ENCODE data around the gene SS18L1. TPM values are rescaled to one million over a fixed set of nuclear protein-coding genes. Genes with fewer than 3 reads are reported as not detected.
A peak's percentile ranks its signal among the peaks of the same experiment; 100 is the strongest.

SS18L1 gene
- total and polyA plus RNA-seq, 2 experiments from 2014 or later = 3.2 to 38.7 TPM

DNA sequence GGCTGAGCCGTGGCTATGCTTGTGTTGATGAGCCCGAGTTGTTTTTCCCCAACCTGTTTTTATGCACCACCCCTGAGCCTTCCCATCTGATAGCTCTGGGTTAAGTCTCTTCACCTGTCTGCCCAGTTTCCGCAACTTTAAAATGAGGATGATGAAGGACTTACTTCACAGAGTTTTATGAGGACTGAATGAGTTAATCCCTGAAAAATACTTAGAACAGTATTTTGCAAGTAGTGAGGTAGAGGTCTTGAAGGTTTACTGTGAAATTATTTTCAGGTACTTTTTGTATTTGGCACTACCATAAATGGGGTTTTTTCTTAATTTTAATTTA, 42.5 kb downstream of the SS18L1 start:
- Histone ChIP-seq H3K36me3 (peaks cover 5% of the 10 kb centered on the region), H3K27ac (no peak overlapping the region), H3K27me3 (no peaks in the 10 kb centered on the region), H3K4me1 (ENCODE audit: low read depth) (peaks cover 18% of the 10 kb centered on the region), H3K9me3 (ENCODE audit: low read depth) (no peaks in the 10 kb centered on the region), H3K4me3 (no peak overlapping the region)
- DNase-seq (ENCODE audit: low read depth in 1 of 2, low spot score in 1 of 2) = no peak
- TF ChIP-seq, protein P1, sequence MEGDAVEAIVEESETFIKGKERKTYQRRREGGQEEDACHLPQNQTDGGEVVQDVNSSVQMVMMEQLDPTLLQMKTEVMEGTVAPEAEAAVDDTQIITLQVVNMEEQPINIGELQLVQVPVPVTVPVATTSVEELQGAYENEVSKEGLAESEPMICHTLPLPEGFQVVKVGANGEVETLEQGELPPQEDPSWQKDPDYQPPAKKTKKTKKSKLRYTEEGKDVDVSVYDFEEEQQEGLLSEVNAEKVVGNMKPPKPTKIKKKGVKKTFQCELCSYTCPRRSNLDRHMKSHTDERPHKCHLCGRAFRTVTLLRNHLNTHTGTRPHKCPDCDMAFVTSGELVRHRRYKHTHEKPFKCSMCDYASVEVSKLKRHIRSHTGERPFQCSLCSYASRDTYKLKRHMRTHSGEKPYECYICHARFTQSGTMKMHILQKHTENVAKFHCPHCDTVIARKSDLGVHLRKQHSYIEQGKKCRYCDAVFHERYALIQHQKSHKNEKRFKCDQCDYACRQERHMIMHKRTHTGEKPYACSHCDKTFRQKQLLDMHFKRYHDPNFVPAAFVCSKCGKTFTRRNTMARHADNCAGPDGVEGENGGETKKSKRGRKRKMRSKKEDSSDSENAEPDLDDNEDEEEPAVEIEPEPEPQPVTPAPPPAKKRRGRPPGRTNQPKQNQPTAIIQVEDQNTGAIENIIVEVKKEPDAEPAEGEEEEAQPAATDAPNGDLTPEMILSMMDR (IDR thresholded peaks at IDR 0.05; ENCODE audit: low read depth, low read length) = no peak

DNA sequence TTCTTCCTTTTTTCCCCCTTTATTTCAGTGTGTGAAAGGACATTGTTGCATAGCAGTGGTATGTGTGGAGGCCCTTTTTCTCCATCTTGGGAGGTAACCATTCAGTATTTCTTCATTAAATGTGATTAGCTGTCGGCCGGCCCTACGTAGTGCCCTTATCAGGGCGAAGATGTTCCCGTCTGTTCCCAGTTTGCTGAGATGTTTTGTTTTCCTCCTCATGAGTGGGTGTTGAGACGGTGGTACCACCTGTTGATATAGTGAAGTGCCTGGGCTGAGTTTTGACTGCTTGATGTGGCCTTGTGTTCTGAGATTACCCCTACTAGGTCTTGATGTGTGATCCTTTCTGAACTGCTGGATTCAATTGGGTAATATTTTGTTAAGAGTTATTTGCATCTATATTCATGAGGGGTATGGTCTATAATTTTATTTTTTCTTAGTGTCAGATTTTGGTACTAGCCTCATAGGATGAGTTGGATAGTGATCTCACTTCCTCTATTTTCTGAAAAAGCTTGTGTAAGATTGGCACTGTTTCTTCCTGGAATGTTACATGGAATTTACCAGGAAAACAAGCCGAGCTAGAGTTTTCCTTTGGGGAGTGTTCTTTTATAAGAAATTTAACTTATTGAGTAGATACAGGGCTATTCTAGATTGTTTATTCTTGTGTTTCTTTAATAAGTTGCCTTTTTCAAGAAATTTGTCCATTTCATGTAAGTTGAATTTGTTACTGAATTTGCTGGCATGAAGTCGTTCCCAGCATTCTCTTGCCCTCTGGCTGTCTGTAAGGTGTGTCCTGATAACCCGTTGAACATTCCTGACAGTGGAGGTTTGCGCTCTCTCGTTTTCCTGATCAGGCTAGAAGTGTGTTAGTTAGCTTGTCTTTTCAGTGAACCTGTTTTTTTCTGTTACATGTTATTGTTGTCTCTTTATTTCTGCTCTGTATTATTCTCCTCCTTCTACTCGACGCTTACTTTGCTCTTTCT, 43.6 kb downstream of the SS18L1 start:
- no peak overlapping the region for H3K27ac ChIP-seq
- TF ChIP-seq, protein P1 (IDR thresholded peaks at IDR 0.05; ENCODE audit: low read depth, low read length) = no peak
- no peak overlapping the region for H3K4me3 ChIP-seq
- no peaks in the 10 kb centered on the region for H3K9me3 ChIP-seq (ENCODE audit: low read depth)
- H3K36me3 ChIP-seq = no peaks in the 10 kb centered on the region
- peak; percentile 14 to 47 for DNase-seq (ENCODE audit: low read depth in 1 of 2, low spot score in 1 of 2)
- H3K4me1 ChIP-seq (ENCODE audit: low read depth) = peaks cover 11% of the 10 kb centered on the region
- no peaks in the 10 kb centered on the region for H3K27me3 ChIP-seq

DNA sequence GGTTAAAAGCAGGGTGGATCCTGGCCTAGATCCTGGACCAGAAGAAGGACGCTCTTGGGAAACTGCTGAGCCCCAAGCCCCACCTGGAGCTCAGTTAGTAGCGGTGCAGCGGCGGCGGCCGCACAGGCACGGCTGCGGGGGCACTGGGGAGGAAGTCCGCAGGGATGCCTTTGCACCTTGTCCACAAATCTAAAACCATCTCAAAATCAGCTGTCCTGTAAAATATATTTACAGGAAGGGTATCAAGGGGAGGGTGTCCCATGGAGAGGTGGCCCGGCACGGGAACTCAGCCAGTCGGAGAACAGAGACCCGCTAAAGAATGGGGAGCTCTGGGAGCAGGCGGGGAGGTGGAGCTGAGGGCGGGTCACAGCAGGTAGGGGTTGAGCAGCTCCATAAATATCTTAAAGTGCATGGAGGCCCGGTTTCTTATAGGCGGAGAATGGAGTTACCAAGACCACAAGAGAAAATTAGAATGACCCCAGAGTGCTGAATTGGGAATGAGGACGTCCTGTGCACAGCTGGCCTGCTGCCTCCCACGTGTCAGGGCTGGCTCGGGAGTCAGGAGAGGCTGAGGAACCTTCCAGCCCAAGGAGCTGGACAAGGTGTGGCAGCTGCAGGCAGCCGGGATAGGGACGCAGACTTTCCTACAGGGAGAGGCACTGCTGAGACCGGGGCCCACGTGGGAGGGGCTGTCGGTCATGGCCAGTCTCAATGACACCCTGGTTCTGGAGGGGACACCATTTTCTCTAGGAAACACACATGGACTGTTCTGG, 47.3 kb downstream of the SS18L1 start:
- H3K9me3 ChIP-seq (ENCODE audit: low read depth) = no peaks in the 10 kb centered on the region
- no peak for DNase-seq (ENCODE audit: low read depth in 1 of 2, low spot score in 1 of 2)

DNA sequence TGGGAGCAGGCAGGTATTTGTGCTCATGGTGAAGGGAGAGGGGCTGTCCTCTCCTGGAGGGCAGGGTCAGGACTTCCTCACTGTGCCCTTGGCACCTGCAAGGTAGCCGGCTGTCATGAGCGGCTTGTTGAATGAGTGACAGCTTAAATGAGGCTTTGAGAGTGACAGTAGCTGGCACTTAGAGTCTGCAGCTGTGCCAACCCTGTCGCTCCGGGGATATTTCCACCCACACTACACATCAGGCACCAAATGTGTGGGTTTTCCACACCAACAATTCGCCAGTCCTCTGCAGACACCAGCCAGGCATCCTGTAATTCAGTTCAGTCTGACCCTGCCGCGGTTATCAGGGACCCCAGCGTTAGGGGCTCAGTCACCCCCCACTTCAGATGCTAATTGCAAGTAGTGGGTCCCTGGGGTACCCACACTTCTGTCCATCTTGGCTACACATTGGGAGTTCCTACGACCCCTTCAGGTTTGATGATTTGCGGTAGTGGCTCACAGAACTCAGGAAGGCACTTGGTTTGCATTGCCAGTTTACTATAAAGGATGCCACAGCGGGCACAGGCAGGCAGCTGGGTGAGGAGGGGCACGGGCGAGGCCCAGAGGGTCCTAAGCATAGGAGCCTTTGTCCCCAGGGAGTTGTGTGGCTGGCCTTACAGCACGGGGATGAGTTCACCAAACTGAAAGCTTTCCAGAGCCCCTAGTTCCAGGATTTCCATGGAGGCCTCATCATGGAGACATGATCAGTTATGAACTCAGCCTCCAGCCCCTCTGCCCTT, 48.4 kb downstream of the SS18L1 start:
- TF ChIP-seq, protein P1 (IDR thresholded peaks at IDR 0.05; ENCODE audit: low read depth, low read length) = no peak
- peaks cover 8% of the 10 kb centered on the region for H3K4me1 ChIP-seq (ENCODE audit: low read depth)
- H3K4me3 ChIP-seq = no peak overlapping the region
- DNase-seq (ENCODE audit: low read depth in 1 of 2, low spot score in 1 of 2) = no peak
- H3K27me3 ChIP-seq = no peaks in the 10 kb centered on the region
- H3K9me3 ChIP-seq (ENCODE audit: low read depth) = no peaks in the 10 kb centered on the region
- H3K27ac ChIP-seq = no peak overlapping the region
- no peaks in the 10 kb centered on the region for H3K36me3 ChIP-seq

More for the DNA sequence above, 47.3 kb downstream of the SS18L1 start:
- Histone ChIP-seq H3K27ac (no peak overlapping the region), H3K36me3 (no peaks in the 10 kb centered on the region), H3K4me1 (ENCODE audit: low read depth) (peaks cover 8% of the 10 kb centered on the region), H3K27me3 (no peaks in the 10 kb centered on the region), H3K4me3 (no peak overlapping the region)
- TF ChIP-seq, protein P1 (IDR thresholded peaks at IDR 0.05; ENCODE audit: low read depth, low read length) = no peak

DNA sequence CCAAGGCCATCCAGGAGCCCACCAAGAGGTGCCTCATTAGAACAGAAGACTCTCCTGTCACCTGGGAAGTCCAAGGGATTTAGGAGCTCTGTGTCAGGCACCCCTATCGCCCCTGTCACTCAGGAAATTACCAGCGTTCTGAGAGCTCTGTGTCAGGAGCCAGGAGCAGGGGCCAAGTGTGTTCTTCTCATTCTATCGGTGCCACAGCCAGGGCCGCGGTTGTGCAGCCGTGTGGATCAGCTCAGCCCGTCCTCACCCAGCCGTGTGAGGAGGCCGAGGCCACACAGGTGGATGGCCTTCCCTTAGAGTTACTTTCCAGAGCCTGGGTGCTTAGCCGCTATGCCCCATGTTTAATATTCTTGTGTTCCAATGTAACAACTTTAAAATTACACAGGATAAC, 49.1 kb downstream of the SS18L1 start:
- H3K4me1 ChIP-seq (ENCODE audit: low read depth) = peaks cover 2% of the 10 kb centered on the region
- TF ChIP-seq, protein P1 (IDR thresholded peaks at IDR 0.05; ENCODE audit: low read depth, low read length) = no peak
- peaks cover 3% of the 10 kb centered on the region for H3K36me3 ChIP-seq
- no peaks in the 10 kb centered on the region for H3K9me3 ChIP-seq (ENCODE audit: low read depth)
- H3K27me3 ChIP-seq = no peaks in the 10 kb centered on the region
- DNase-seq (ENCODE audit: low read depth in 1 of 2, low spot score in 1 of 2) = no peak
- no peak overlapping the region for H3K4me3 ChIP-seq
- no peak overlapping the region for H3K27ac ChIP-seq
